B cell (primary cell): ENCODE measurements around the gene SLIT3.

Experiments used
- CTCF ChIP-seq: fragments of 200-600 bp; IDR thresholded peaks from one replicate; pipeline ENCODE4 v1.8.0; 2022; ENCODE audit warnings: antibody characterized with exemption, mild to moderate bottlenecking
- EZH2 ChIP-seq: IDR thresholded peaks from 2 replicates; pipeline ENCODE4 v1.6.1; 2012; ENCODE audit warnings: borderline replicate concordance, low read depth, mild to moderate bottlenecking, moderate library complexity, low read length; ENCODE audit not compliant: insufficient read depth, poor library complexity, severe bottlenecking

DNA sequence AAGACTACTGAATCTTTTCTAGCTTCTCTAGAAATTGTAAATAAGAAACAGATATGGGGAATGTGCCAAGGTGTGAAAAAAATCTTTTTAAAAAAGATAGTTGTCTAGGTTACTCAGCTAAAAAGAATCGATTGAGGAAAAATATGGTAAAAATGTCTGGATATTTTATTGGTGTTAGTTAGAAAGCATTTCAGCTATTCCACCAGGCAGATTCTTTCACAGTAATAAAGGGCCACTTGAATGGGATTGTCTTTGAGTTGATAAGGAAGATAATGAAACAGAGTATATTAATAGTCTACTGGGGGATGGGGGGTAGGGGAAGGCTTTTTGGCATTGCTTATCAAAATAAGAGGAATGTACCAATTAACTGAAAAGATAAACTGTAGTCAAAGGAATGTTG lies 51.9 kb downstream of the SLIT3 start:
- TF ChIP-seq CTCF (no peak), EZH2 (no peak)
